H1 (cell line): ENCODE data around the gene CHRNA9.

Source experiments
- CBX8 ChIP-seq: fragments of 300-800, 300-1000 bp; sonication (generic); IDR thresholded peaks from 2 replicates; pipeline ENCODE4 v1.7.1; 2016; ENCODE audit warnings: low read depth, low read length, borderline replicate concordance
- CEBPB ChIP-seq: IDR thresholded peaks from 2 replicates; pipeline ENCODE4 v1.6.1; 2012; ENCODE audit warnings: low read depth, low read length
- CTCF ChIP-seq, 3 experiments: IDR thresholded peaks; 1 replicate in 2 of 3; 2 replicates in 1 of 3; pipeline versions ENCODE4 v1.5.1 to v1.6.1; 2011; ENCODE audit warnings: low read length in 3 of 3, mild to moderate bottlenecking in 3 of 3, inconsistent platforms in 2 of 3, low read depth in 1 of 3, moderate library complexity in 1 of 3; ENCODE audit not compliant: insufficient read depth in 1 of 3; ENCODE audit errors: control extremely low read depth in 1 of 3
- FOSL1 ChIP-seq: IDR thresholded peaks from 2 replicates; pipeline ENCODE4 v1.6.1; 2011; ENCODE audit warnings: mild to moderate bottlenecking, low read depth, low read length, moderate library complexity; ENCODE audit not compliant: insufficient read depth
- MAX ChIP-seq: IDR thresholded peaks from 2 replicates; pipeline ENCODE4 v1.6.1; 2012; ENCODE audit warnings: inconsistent platforms
- TBP ChIP-seq: IDR thresholded peaks from 2 replicates; pipeline ENCODE4 v1.6.1; 2011; ENCODE audit warnings: low read depth, low read length, improper control_type of control experiment

GRCh38 chr4:40349561-40350198 is 14.5 kb downstream of the CHRNA9 start:
- TF ChIP-seq CTCF (IDR thresholded peaks at IDR 0.05; ENCODE audit: control extremely low read depth in 1 of 3, insufficient read depth in 1 of 3, low read depth in 1 of 3, low read length in 3 of 3) = no peak
- no peak for TF ChIP-seq MAX
- TF ChIP-seq FOSL1 = no peak
- no peak for TF ChIP-seq CBX8
- TF ChIP-seq TBP = no peak
- TF ChIP-seq CEBPB = no peak
